HS-5 (cell line): Measurements from ENCODE around the gene STK11.
"Not testable (repeated sequence)": the region's sequence is repeated elsewhere in the genome, so short reads cannot be mapped to it uniquely, and the experiment has no call there.

ENCODE experiments used
- DNase-seq: peaks from one replicate; pipeline ENCODE4 v3.0.0-alpha.2; 2012; ENCODE audit warnings: low read depth

STK11 gene

GRCh38 chr19:1169411-1169791 lies 36.2 kb upstream of the STK11 start:
- DNase-seq = no peak

GRCh38 chr19:1169921-1170885 lies 35.4 kb upstream of the STK11 start:
- DNase-seq = no peak

- no peak for DNase-seq
Measured at GRCh38 chr19:1170938-1171754, 34.4 kb upstream of the STK11 start.

- DNase-seq = no peak
Measured at GRCh38 chr19:1171755-1172352, 33.7 kb upstream of the STK11 start.

GRCh38 chr19:1172353-1173158 lies 33.0 kb upstream of the STK11 start:
- no peak for DNase-seq

- DNase-seq = no peak
Measured at GRCh38 chr19:1173159-1173844, 32.3 kb upstream of the STK11 start.

- DNase-seq = no peak
Measured at GRCh38 chr19:1173845-1174809, 31.5 kb upstream of the STK11 start, which contains the start of gene SBNO2. SBNO2 (minus strand) TSS chr19:1174268; CDS start chr19:1154276, 19,992 bp downstream.

GRCh38 chr19:1177322-1178114 lies 28.1 kb upstream of the STK11 start:
- peak; percentile 92 for DNase-seq

- DNase-seq = no peak
Measured at GRCh38 chr19:1181606-1182005, 24.0 kb upstream of the STK11 start.

- DNase-seq = no peak
Measured at GRCh38 chr19:1182068-1182467, 23.5 kb upstream of the STK11 start.

- DNase-seq = no peak
Measured at GRCh38 chr19:1182727-1183126, 22.9 kb upstream of the STK11 start.

GRCh38 chr19:1183543-1184172 lies 21.9 kb upstream of the STK11 start:
- DNase-seq = no peak

GRCh38 chr19:1189419-1189818 lies 16.2 kb upstream of the STK11 start:
- DNase-seq = no peak

- no peak for DNase-seq
Measured at GRCh38 chr19:1199531-1199930, 6.0 kb upstream of the STK11 start.

GRCh38 chr19:1200614-1201013 lies 5.0 kb upstream of the STK11 start:
- DNase-seq = not testable (repeated sequence)

- no peak for DNase-seq
Measured at GRCh38 chr19:1206150-1206863, 729 bp downstream of the STK11 start.

GRCh38 chr19:1206864-1207450 lies 1.4 kb downstream of the STK11 start:
- DNase-seq = no peak
